ENCODE data around the gene PARVB.

GRCh38 chr22:44147008-44147645 is 123.0 kb downstream of the PARVB start:
- TF ChIP-seq CTCF (conservative IDR thresholded peaks at IDR 0.05) (no peak), EZH2 (IDR thresholded peaks at IDR 0.05; ENCODE audit: low read depth) (no peak)
